Inflammatory macrophage (primary cell): ENCODE results near the gene AATF.

Source experiments
- DNase-seq, 2 donors: peaks; one replicate each; pipeline ENCODE4 v3.0.0-alpha.2; 2020 to 2022

The AATF gene

DNA sequence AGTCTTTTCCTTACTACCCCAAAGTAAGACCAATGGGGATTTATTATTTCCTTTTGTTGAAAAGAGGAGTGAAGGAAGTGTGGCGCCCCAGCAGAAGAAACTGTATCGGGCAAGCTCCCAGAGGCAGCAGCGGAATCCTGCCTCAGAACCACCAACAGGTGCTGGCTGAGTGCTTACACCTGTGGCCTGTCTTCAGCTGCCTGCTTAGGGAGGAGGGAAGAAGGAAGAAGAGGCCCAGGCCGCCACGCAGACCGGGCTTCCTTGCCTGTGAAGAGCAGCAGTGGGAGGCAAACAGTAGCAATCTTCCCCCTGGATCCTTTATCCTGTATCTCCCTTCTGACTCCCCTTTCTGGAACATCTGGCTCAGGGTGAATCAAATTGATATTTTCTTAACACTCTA lies 134.7 kb downstream of the AATF start:
- DNase-seq: no peak

DNA sequence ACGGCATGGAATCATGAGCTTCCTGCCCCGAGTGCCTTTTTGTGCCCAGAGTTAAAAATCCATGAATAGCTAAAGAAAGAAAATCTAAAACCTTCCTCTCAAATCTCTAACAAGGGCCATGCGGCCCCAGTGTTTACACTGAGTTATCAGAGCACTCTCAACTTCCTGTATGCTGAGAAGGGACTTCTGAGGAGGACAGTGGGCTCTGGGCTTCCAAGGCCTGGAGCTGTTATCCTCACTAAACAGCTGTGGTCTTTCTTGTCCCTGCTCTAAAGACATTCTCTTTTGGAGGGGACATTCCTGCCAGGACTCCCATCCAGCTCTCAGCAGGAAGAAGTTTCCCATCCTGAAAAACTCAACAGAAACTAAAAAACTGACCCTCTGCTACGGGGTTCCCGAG lies 135.6 kb downstream of the AATF start:
- no peak for DNase-seq

DNA sequence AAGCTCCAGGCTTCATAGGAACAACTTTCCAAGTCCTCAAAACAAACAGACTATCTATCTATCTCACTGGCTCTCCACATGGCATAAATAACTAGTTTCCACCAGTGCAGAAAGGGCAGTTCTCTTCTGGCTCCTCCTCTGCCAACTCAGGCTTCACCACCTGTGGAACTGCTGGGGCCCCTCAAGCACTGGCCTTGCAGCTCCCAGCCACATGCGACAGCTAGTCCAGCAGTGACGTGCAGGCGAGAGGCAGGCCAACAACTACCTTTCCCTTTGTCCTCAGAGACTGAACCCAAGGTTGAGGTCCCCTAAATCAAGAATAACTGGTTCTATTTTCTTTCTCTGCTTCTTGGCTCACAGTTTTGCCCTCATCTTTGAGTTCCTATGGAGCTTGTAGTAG lies 137.6 kb downstream of the AATF start:
- DNase-seq: no peak

DNA sequence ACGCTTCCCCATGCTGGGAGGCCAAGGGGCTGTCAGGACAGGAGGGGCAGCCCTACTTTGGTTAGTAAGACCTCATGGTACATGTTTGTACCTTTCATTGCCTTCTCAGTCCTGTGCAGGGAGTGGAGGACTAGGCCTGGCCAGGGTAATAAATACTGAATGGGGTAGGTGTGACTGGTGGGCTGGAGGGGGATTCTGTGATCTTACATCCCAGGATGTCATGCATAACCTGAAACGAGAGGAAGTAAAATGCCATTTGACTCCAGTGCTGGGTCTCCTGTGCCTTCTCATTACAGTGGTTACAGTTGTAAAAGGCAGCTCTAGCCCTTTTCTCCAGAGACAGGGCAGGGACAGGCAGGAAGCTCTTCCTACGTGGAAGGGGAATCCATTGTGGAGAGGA lies 138.2 kb downstream of the AATF start:
- no peak for DNase-seq

DNA sequence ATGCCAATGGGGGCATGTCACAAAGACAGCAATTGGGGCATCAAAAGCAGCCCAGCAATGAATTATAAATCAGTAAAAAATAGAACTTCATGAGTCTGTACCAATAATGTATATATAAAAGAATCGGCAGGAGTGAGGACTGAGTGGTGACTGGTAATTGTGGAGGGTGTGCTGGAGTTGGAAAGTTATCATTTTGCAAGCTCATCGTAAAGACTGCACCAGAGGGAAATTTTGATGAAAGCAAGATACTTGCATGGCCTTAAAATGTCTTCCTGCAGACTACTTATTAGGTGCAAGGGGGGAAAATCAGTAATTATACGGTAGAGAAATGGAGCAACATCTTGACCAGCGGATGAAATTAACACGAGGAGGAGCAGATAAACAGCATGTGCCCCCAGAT lies 138.9 kb downstream of the AATF start:
- DNase-seq: no peak

DNA sequence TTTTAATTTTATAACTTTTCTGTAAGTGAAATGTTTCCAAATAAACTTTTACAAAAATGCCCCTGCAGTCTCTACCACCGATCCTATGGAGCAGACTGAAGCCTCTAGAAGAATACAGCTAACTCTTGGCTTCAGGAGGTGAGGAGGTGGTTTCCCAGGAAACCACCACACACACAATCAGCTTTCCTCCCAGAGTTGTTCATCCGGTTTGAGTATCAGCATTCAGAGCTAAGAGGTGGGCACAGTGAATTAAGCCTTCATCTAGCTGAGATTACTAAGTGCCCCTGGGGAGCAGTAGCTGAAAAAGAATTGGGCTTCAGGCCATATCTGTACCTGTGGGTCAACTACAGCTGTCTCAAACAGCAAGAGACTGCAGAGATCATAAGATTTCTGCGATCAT lies 139.7 kb downstream of the AATF start:
- no peak for DNase-seq

DNA sequence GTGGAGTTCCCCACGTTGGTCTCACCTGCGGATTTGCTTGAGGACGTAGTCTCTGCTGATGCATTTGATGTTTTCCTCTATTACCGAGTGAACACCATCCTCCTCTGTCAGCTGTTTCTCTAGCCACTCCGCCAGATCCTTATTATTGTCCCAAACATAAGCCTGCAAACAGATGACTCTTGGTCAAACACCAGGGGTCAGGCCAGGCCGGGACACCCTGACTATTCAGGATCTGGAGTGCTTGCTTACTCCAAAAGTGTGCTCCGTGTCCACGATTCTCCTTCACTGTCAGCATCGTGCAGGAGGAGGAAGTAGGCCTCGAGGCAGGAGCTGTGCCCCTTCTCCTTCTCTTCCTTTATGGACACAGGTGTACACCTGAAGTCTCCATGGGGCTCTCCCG lies 140.2 kb downstream of the AATF start:
- no peak for DNase-seq

DNA sequence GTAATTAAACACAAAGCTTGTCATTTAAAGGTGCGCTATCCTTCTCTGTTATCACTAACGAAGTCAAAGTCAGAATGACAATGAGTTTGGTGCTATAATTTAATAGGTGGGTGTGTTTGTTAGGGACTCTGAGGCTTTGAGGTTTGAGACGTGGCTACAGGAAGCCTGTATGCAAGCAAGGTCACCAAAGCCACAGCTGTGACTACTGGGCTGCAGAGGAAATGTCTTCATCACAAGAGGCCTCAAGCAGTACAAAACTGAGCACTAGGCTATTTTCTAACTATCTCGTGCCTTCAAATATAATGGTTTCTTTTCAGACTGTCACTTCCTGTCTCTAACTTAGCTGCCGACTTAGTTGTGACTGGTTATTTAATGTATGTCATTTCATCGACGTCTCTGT lies 141.2 kb downstream of the AATF start:
- peak; percentile 52 to 69 for DNase-seq

DNA sequence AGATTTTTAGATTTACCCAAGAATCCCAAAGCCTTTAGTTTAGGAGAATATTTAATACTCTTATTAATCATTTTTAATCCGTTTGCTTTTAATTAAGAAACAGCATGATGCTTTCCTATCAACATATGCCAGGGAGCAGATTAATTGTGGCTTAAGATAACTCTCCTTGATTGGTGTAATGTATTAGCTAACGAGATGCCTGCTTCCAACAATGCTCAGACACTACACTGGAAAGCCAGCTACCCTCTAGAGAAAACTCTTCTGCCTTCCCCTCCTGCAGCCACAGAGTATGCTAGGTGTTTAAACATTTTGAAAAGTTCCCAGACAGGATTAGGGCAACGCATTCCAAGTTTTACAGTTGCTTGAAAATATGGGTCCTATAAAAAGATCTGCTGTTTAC lies 142.2 kb downstream of the AATF start:
- DNase-seq: no peak

DNA sequence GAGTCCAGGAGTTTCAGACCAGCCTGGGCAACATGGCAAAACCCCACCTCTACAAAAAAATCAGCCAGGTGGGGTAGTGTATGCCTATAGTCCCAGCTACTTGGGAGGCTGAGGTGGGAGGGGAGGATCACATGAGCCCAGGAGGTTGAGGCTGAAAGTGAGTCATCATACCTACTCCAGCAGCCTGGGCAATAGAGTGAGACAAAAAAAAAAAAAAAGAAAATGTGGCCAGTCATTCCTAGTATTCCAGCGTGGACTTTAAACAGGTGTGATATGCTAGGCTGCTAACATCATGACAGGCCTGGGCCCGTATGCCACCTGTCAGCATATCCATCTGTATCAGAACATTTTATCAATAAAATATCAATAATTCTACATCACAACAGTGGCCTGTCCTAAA lies 143.3 kb downstream of the AATF start:
- DNase-seq: no peak

DNA sequence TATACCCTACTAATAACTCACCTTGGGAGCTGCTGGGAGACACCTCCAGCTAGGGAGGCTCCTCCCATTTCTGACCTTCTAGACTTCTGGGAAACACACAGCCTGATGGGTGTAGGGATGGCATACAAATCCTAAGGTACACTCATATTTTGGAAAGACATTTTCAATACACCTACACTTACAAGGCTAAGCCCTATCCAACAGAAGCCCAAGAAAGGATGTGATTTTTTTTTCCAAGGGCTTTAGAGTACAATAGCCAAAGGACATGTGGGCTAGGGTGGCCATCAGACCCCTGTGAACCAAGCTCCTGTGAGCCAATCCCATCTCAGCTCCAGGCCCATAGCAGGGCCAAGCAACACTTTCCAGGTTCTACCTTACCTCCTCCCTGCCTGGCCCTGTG lies 143.9 kb downstream of the AATF start:
- no peak for DNase-seq

DNA sequence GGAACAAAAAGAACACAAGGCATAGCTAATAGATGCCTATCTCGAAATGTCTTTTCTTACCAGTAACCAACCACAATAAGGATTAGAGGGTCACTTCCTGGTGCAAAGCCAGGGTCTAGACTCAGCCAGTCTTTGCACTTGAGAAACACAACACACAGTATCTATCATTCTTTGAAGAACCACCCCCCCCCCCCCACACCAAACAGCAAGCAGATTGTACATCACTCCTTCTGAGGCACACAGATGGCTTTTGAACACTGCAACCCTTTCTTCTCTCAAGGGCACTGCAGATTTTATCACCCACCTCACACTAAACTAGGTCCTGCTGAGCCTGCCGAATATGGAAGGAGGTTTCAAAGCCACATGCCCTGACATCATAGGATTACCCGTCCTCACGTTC lies 145.6 kb downstream of the AATF start:
- DNase-seq: no peak

DNA sequence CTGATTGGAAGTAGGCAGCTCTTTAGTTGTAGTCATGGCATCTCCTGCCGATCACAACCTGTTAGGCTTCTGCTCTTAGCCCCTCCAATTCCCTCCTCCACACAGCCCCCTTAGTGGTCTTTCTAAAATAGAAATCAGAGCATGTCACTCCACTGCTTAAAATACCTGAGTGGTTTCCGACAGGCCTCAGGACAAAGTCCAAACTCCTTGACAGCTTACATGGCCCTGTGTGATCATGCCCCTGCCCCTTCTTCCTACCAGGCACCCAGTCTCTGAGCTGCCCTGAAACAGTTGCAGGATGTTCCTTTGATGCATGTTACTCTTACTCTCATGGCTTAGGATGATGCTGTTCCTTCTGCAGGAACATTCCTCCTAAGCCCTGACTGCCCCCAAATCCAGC lies 147.3 kb downstream of the AATF start:
- DNase-seq: no peak

DNA sequence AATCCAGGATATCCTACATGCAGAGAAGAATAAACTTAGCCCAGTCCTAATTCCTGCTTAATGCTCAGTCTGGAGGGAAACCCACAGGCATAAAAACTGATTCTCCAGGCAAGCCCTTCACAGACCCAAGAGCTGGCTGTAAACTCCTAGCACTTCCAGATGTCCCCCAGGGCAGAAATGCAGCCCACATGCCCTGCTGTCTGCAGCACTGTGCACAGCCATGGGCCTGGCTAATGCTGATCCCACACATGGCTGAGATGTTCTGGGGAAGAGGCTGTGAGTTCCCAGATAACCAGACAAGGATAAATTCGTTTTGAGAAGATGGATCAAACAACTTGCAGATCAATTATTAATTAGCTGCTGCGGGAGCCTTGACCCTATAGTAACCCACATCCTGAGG lies 148.4 kb downstream of the AATF start:
- DNase-seq: no peak

DNA sequence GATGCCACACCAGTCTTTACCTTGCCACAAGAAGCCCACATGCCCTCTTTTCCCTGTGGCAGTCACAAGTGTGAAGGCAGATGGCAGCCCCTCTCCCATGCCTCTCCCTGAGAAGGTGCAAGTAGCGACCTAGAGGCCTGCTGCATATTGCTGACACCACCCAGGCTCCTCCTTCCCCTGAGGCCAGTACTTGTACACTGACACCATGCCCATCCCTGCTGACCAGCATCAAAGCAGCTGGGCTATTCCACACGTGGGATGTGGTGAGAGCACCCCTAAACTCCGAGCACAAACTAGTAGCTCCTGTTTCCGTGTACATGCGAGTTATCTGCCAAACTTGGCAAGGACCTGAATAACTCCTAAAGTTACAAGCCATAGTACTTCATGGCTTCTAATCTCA lies 149.4 kb downstream of the AATF start:
- no peak for DNase-seq

DNA sequence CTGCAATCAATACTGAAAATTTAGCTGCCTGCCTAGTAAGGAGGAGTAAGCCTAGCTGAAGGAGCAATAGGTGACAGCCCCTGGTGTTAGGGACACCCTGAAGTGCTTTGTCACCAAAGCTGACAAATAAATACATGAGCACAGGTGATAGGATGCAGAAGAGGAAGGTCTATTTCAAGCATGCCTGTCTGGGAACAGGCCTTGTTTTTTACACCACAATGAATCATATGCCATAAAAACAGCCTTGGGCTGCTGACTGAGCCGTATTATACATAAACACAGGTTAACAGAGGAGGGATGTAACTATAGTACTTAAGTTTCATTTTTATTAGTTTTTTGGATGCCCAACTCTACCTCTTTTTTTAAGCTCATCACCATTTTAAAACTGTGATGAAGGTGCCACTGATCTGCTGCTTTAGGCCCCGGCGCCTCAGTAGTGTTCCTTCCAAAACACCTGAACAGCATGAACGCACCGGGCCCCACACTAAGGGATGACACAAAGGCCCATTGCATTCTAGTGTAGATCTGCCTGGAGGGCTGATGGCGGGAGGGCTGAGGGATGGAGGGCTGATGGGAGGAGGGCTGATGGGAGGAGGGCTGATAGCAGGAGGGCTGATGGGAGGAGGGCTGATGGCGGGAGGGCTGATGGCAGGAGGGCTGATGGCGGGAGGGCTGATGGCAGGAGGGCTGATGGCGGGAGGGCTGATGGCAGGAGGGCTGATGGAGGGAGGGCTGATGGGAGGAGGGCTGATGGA lies 150.3 kb downstream of the AATF start:
- DNase-seq: no peak

DNA sequence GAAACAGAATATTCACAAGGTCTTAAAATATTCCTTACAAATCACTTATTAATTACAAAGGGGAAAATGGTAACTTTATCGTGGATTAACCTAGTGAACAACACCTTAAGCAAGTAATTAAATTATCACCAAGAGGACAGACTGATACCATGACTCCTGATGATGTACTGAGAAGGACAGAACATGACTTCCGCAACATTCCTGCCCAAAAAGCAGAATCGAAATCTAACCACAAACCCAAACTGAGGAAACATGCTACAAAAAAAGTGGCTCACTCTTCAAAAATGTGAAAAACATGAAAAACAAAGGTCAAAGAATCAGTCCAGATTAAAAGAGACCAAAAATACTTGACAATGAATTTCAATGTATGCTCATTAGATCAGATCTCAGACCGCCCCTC lies 151.5 kb downstream of the AATF start:
- peak; percentile 40 to 53 for DNase-seq

DNA sequence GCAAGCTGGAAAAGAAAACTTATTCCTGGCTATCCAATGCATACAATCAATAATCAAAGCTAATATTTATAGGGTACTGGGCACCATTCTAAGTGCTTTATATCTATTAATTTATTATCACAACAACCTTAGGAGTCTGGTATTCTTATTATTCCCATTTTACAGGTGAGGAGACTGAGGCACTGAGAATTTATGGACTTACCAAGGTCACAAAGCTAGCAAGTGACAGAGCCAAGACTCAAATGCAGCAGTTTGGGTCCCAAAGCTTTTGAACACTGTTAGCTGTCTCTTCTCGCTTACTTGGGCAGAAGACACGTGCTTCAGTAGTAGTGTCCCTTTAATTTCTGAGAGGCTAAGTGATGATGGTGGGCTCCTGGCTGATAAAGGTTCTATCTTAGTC lies 152.6 kb downstream of the AATF start:
- DNase-seq: no peak

DNA sequence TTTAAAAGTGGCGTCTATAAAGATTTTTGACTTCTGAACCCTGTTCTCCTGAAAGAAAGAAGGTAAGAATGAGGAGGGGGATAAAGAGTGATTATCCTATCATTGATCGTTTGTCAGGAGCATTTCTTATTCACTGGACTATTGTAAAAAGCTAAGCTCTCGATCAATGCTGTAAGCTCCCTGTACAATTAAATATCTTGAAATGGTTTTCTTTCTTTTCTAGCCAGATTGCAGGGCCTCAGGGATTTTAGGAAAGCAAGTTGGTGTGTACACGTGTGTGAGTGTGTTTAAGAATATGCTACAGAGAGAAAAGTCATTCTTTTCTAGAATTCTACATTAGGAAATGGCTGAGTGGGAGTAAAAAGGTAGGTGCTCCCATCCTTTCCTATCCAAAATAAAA lies 154.5 kb downstream of the AATF start:
- DNase-seq: no peak

DNA sequence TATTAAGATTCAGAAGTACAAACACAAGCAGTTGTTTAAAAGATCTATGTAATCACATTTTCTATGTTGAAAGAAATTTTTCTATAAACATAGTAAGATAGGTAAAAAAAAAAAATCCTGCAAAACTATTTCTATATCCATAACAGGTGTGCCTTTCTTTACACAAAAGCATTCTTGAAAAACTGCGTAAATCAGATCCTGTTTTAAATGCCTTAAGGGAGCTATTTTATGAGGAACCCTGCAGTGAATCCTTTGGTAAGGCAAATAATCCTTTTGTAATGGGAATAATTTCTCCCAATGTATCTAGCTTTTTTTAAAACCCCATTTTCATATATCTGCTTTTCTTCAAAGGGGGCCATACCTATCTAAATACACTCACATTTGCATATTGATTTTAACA lies 157.3 kb downstream of the AATF start:
- no peak for DNase-seq
